Right lobe of liver (tissue), 6 donors: ENCODE measurements around the gene F13A1. TPM values are rescaled to one million over a fixed set of nuclear protein-coding genes. Genes with fewer than 3 reads are reported as not detected.

Experiments
- ATAC-seq, 4 donors: fragments of 200-7000 bp; cut with Tn5 transposase; one replicate each; pipeline ENCODE4 v1.9.1; 2020; ENCODE audit warnings: mild to moderate bottlenecking in 4 of 4, moderate library complexity in 4 of 4
- DNase-seq, 3 donors: peaks; one replicate each; pipeline ENCODE4 v3.0.0-alpha.2; 2020
- H3K27ac ChIP-seq, 3 donors: fragments of 200-600 bp; one replicate each; pipeline ENCODE4 v1.8.0; 2022
- H3K27me3 ChIP-seq, 2 donors: fragments of 200-600 bp; one replicate each; pipeline ENCODE4 v1.8.0; 2022
- H3K36me3 ChIP-seq, 4 donors: fragments of 200-600 bp; sonication (generic) in 1 of 4; one replicate each; pipeline versions ENCODE4 v1.5.1 to v1.8.0; 2017 to 2022; ENCODE audit warnings: control low read depth in 1 of 4
- H3K4me1 ChIP-seq, 4 donors: fragments of 200-600 bp; sonication (generic) in 1 of 4; one replicate each; pipeline versions ENCODE4 v1.5.1 to v1.8.0; 2017 to 2022; ENCODE audit warnings: control low read depth in 1 of 4
- H3K4me3 ChIP-seq, 3 donors: fragments of 200-600 bp; one replicate each; pipeline ENCODE4 v1.8.0; 2022
- H3K9me3 ChIP-seq, 4 donors: fragments of 200-600 bp; sonication (generic) in 1 of 4; one replicate each; pipeline versions ENCODE4 v1.5.1 to v1.8.0; 2017 to 2022; ENCODE audit warnings: control low read depth in 1 of 4
- CTCF ChIP-seq, 4 donors: fragments of 200-600 bp in 3 of 4; fragments of 450-650 bp in 1 of 4; IDR thresholded peaks; one replicate each; pipeline versions ENCODE4 v1.5.1 to v1.8.0; 2016 to 2022; ENCODE audit warnings: antibody characterized with exemption in 4 of 4, mild to moderate bottlenecking in 2 of 4
- POLR2A ChIP-seq: fragments of 450-650 bp; IDR thresholded peaks from one replicate; pipeline ENCODE4 v1.6.1; 2017; ENCODE audit warnings: antibody characterized with exemption, mild to moderate bottlenecking
- WGBS: methylation state at CpG from one replicate; pipeline ENCODE4 v1.1.6; 2018; ENCODE audit warnings: low coverage, low lambda C conversion rate; ENCODE audit not compliant: insufficient coverage; ENCODE audit errors: missing lambda C conversion rate; 5-methylcytosine and 5-hydroxymethylcytosine counted together
- intact Hi-C, 2 donors: fragments of 100-400 bp; cut with DNase I; formaldehyde crosslinking; loops; one replicate each; pipeline versions ENCODE4 v1.11.2 to v1.14.1; 2022
- total RNA-seq, 6 experiments: library from RNA; depleted of rRNA in 2 of 6; stranded (reverse); fragments of >200 nt in 2 of 6; fragmentation: NEBNext Ultra II Directional in 3 of 6; extraction: Animal tissue kit (Norgen Biotek cat#: 25700) in 3 of 6; gene quantifications; one replicate each; pipeline versions ENCODE4 v1.1.0 to v1.2.4, GENCODE V29; 2016 to 2023
- donor health status: DM: no; HTN: yes; CAD: no.
- donor health status: DM: no; HTN: no; CAD: no.
- donor health status: DM: no; HTN: no; CAD: no.
- donor health status: DM: no; HTN: yes; CAD: no.
- donor health status: DM: no; HTN: yes; CAD: no.

The F13A1 gene
- total RNA-seq, 6 experiments from 2014 or later = 0.86 to 10.1 (median 2.1) TPM

- no peaks in the 10 kb centered on the region for H3K4me1 ChIP-seq
- no peaks in the 10 kb centered on the region for H3K36me3 ChIP-seq
- no peaks in the 10 kb centered on the region for H3K9me3 ChIP-seq
- H3K27ac ChIP-seq = no peak overlapping the region
- H3K4me3 ChIP-seq = no peak overlapping the region
- WGBS = 65% methylated on average over 5 of the region's 6 CpGs
- DNase-seq (no peak), ATAC-seq (no peak)
- H3K27me3 ChIP-seq = no peaks in the 10 kb centered on the region
- intact Hi-C loops = no loop called here
- TF ChIP-seq POLR2A (no peak), CTCF (IDR thresholded peaks at IDR 0.05) (no peak)
Observed at GRCh38 chr6:6284221-6284966, 36.1 kb downstream of the F13A1 start.

- WGBS = 64% methylated on average over 2 of the region's 2 CpGs
- Histone ChIP-seq H3K4me3 (no peak overlapping the region), H3K9me3 (no peaks in the 10 kb centered on the region), H3K4me1 (no peaks in the 10 kb centered on the region), H3K27ac (no peak overlapping the region), H3K36me3 (no peaks in the 10 kb centered on the region), H3K27me3 (no peaks in the 10 kb centered on the region)
- ATAC-seq (no peak), DNase-seq (no peak)
- intact Hi-C loops = no loop called here
- no peak for TF ChIP-seq POLR2A
- TF ChIP-seq CTCF (IDR thresholded peaks at IDR 0.05) = no peak
Observed at GRCh38 chr6:6283746-6284145, 36.7 kb downstream of the F13A1 start.

- intact Hi-C loops = no loop called here
- Histone ChIP-seq H3K4me1 (no peaks in the 10 kb centered on the region), H3K4me3 (no peak overlapping the region), H3K9me3 (no peaks in the 10 kb centered on the region), H3K27ac (no peak overlapping the region), H3K36me3 (no peaks in the 10 kb centered on the region), H3K27me3 (no peaks in the 10 kb centered on the region)
- DNase-seq = no peak
- TF ChIP-seq CTCF (IDR thresholded peaks at IDR 0.05) = no peak
- no peak for TF ChIP-seq POLR2A
- no peak for ATAC-seq
- WGBS = 10% methylated on average over 1 of the region's 1 CpG
Observed at GRCh38 chr6:6282716-6283115, 37.7 kb downstream of the F13A1 start.

GRCh38 chr6:6277413-6277812 is 43.0 kb downstream of the F13A1 start:
- DNase-seq = no peak
- Histone ChIP-seq H3K36me3 (no peaks in the 10 kb centered on the region), H3K27ac (no peak overlapping the region), H3K4me3 (no peak overlapping the region), H3K4me1 (no peaks in the 10 kb centered on the region), H3K9me3 (no peaks in the 10 kb centered on the region), H3K27me3 (no peaks in the 10 kb centered on the region)
- no peak for TF ChIP-seq POLR2A
- no peak for TF ChIP-seq CTCF (IDR thresholded peaks at IDR 0.05)
- intact Hi-C loops = no loop called here
- WGBS = 50% methylated on average over 3 of the region's 4 CpGs
- no peak for ATAC-seq
